Epithelial cell of proximal tubule (primary cell): ENCODE data around the gene NR1H4. TPM values are rescaled to one million over a fixed set of nuclear protein-coding genes. Genes with fewer than 3 reads are reported as not detected.

Experiments
- DNase-seq: peaks from one replicate; pipeline ENCODE4 v3.0.0-alpha.2; 2011; ENCODE audit warnings: low read depth
- H3K4me3 ChIP-seq: 2 replicates; pipeline ENCODE4 v1.5.1; 2011; ENCODE audit warnings: low read depth, mild to moderate bottlenecking, low read length
- total RNA-seq: library from RNA; depleted of rRNA; stranded (reverse); fragments of >200 nt; gene quantifications from 2 replicates; pipeline ENCODE4 v1.2.3, GENCODE V29; 2015
- TF ChIP-seq, protein P1 (sequence below): conservative IDR thresholded peaks from 2 replicates; pipeline ENCODE4 v1.5.1; 2012; ENCODE audit warnings: low read depth, mild to moderate bottlenecking, low read length

NR1H4 gene
- total RNA-seq, 1 donor from 2014 or later: not detected

DNA sequence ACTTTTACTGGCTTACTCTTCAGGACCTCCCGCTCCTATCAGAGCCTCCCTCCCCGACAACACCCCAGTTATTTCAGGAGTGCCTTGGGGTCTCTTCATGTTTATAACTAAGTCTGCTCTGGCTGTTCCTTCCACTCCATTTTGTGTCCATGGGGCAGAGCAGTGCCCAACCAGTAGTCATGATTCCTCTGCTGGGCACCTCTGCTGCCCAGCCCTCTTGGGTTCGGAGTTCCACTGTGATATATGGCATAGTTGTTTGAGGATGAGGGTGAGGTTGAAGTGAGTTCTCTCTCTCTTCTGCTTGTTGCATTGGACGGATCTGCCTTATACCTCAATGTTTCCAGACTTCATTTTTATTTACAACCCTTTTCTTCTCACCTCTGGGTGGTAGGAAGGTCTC lies 17.4 kb downstream of the NR1H4 start:
- DNase-seq: no peak
- TF ChIP-seq, protein P1, sequence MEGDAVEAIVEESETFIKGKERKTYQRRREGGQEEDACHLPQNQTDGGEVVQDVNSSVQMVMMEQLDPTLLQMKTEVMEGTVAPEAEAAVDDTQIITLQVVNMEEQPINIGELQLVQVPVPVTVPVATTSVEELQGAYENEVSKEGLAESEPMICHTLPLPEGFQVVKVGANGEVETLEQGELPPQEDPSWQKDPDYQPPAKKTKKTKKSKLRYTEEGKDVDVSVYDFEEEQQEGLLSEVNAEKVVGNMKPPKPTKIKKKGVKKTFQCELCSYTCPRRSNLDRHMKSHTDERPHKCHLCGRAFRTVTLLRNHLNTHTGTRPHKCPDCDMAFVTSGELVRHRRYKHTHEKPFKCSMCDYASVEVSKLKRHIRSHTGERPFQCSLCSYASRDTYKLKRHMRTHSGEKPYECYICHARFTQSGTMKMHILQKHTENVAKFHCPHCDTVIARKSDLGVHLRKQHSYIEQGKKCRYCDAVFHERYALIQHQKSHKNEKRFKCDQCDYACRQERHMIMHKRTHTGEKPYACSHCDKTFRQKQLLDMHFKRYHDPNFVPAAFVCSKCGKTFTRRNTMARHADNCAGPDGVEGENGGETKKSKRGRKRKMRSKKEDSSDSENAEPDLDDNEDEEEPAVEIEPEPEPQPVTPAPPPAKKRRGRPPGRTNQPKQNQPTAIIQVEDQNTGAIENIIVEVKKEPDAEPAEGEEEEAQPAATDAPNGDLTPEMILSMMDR: no peak
- no peak overlapping the region for H3K4me3 ChIP-seq

DNA sequence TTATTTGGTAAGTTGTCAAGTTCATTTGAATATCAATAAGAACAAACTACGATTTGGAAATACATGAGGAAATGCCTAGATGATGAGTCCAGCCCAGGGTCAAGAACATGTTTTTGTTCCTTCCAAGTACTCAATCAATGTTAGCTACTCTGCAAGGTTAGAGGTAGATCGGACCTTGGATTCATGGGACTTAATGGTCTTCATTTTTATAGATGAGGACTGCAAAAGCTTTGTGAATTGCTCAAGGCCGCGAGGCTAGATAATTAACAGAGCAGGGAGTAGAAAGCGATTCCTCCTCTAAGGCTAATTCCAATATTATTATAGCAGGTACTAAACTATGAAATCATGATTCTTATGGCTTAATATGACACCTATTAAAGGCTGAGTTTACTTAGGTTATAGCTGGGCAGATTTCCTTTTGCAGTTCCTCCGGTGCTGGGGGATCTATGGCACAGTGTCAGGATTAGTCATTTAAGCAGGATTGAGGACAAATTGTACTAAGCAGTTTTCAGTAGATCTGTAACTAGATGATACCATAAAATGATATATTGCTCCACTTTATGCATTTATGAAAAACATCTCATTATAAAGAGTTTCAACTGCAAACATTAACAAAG lies 19.8 kb downstream of the NR1H4 start:
- no peak for DNase-seq
- TF ChIP-seq, protein P1: no peak
- peak overlapping the region; percentile 21 for H3K4me3 ChIP-seq

DNA sequence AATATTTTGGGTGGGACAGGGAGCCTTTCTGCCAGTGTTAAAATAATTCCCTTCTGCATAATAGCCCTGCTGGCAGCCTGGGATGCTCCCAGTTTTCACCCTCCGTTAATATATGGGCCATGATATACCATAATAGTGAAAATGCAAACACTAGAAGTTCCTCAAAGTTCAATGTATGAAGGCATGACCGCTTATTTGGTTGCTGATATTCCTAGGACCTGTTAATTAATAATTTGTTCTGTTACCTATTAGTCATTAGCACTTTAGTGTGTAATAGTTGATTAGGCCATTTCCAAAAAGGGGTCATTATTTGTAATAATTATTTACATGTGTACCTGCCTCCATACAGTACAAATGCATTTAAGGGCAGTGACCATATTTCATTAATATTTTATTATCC lies 20.4 kb downstream of the NR1H4 start:
- peak overlapping the region; percentile 21 for H3K4me3 ChIP-seq
- TF ChIP-seq, protein P1: no peak
- DNase-seq: no peak

DNA sequence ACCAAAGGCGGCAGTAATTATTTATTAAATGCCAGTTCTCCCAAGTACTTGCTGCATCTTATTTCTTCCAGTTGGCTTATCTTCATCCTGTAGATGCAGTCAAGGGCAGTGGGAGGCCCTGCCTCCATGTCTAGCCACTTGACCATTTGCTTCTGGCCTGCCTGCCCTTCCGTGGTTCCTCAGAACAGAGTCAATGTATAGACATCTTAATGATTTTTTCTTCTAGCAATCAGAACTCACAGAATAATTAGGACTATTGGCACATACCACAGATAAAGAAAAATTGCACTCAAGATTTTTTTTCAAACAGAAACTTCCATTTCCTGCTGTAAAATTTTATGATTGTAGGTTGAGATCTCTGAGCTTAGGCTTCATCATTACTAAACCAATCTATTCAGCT lies 20.9 kb downstream of the NR1H4 start:
- DNase-seq: no peak
- TF ChIP-seq, protein P1: no peak
- no peak overlapping the region for H3K4me3 ChIP-seq

DNA sequence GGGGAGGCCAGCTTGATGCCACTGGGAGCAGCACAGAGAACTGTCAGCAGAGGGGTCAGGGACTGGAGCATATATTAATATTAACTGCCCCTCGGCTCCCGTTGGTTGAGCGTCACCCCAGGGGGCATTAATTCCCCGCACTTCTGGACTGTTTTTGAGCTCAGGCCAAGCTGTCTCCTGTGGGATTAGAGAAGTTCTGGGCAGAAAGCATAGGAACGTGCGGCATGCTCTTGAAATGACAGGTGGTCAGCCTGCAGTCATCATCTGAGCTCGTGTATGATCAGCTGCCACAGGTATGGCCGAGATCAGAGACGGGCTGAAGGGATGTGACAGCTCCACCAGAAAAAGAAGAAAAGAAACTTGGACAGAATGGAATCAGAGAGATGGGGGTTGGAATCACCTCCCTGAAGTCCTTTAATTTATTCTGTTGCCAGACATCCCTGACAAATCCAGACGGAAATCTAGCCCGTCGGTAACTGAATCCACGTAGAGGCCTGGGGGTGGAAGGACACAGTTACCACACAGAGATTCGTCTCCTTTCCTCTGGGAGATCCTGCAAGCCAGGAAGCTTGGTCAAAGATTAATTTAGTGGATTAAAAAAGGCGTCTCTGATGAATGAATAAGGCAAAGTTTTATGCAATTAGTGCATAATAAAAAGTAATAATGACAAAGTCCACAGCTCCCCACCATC lies 23.6 kb downstream of the NR1H4 start:
- H3K4me3 ChIP-seq: peak overlapping the region; percentile 10
- TF ChIP-seq, protein P1: no peak
- no peak for DNase-seq

DNA sequence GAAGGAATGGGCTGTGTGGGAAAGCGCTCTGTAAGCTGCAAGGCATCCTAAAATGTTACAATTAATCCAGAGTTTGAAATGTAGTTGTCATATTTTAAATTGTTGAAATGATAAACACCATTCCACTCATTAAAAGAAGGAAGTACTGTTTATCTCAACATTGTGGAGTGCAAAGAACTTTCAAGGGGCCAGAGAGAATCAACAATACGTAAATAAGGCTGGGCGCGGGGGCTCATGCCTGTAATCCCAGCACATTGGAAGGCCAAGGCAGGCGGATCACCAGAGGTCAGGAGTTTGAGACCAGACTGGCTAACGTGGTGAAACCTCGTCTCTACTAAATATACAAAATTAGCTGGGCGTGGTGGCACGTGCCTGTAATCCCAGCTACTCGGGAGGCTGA lies 24.5 kb downstream of the NR1H4 start:
- TF ChIP-seq, protein P1: no peak
- DNase-seq: no peak
- no peak overlapping the region for H3K4me3 ChIP-seq

DNA sequence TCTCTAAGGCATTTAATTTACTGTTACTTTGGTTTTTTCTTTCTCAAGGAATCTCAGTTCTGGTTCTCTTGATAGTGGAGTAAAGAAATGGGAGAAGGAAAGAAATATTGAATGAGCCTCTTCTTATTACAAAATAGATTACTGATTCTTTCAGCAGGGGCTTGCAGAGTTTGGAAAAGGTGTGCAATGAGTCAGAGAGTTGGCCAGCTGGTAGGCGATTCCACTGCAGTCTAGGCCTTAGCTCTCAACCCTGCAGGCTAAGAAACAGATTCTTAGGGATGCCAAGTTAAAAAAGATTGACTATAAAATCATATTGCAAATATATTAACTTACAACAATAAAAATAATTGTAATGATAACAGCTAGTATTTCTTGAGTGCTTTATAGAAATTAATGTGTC lies 25.8 kb downstream of the NR1H4 start:
- H3K4me3 ChIP-seq: no peak overlapping the region
- DNase-seq: no peak
- TF ChIP-seq, protein P1: no peak

DNA sequence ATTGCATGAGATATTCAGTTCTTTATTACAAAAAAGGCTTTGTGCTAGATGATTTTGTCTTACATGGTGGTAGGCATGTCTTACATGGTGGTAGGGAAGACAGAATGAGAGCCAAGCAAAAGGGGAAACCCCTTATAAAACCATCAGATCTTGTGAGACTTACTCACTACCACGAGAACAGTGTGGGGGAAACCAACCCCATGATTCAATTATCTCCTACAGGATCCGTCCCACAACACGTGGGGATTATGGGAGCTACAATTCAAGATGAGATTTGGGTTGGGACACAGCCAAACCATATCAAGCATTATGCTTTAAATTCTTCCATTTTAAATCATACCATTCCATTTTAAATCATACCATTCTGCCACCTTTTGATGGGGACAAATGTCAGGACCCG lies 29.1 kb downstream of the NR1H4 start:
- DNase-seq: peak; percentile 74
- peak overlapping the region; percentile 76 for H3K4me3 ChIP-seq
